ENCODE data around the gene RIN3.

DNA sequence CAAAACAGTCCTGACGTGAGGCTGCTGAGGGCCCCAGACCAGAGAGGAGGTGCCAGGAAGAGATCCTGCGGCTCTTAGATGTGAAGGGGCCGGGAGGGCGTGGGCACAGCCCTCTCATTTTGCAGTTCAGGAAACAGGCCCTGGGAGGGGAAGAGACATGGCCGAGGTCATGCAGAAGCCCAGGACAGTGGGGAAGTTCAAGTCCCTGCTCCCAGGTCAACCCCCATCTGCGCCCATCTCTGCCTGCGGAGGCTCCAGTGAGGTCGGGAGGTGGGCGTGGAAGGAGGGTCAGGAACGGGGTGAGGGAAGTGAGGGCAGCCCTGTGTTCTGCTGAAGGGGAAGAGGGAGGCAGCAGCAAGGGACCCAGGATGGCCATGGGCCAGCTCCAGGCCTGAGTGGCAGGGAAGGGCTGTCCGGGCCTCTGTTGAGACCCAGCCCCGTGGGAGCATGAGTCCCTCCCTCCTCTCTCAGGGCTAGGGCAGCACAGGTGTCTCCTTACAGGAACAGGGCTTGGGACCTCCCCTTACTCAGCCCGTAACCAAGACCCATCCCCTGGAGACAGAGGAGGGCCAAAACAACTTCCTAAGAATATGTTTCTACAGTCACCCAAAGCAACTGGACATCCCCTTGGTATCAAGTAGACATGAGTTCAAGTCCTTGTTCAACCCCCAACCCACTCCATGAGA, 144.0 kb downstream of the RIN3 start:
- no peak for TF ChIP-seq NFE2L2 (IDR thresholded peaks at IDR 0.05; ENCODE audit: low read depth, low read length)
- TF ChIP-seq RAD21 (IDR thresholded peaks at IDR 0.05; ENCODE audit: low read length) = no peak
